ENCODE results near the gene SLC7A7. TPM values are rescaled to one million over a fixed set of nuclear protein-coding genes. Genes with fewer than 3 reads are reported as not detected.

The SLC7A7 gene
- total and polyA plus RNA-seq, 2 of the 13 experiments (the other 11 are each of a cell fraction or from before 2014, with no cell fraction given) = 0.13 to 0.63 TPM

DNA sequence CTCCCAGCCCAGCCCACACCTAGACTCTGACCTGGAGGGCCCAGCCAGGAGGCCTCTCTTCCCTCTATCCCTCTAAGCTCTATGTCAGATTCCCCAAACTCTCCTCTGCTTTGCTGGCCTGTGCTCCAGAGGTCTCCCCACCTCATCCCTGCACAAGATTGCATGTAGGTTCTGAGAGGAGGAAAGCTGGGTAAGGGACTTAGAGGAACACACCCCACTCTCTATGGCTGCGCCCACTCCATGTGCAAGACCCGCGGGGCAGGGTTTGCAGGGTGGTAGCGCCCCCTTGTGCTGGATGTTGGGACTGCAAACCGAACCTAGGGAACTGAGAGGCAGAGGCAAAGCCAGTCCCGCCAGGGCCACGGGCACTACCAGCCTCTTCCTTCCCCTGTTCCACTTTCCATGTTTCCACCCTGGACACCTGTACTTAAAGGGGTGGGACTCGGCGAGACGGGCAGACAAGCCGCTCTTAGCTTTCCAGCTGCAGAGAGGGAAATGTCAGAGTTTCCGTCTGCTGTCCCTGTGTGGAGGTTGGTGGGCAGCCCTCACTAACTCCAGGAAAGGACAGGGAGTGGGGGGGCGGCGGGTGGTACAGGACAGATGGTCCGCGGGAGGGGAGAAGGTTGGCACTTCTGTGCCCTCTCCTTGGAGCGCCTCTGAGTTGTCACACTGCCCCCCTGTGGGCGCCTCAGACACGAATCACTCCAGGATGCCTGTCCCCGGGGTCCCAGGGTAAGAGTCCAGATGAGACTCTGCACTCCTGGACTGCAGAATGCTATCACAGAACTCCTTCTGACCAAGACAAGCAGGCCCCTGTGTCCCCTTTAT is 37.9 kb upstream of the SLC7A7 start (continued):
- TF ChIP-seq ZFP36L1 (CRISPR knock-in tag; IDR thresholded peaks at IDR 0.05) = peak; percentile 89
- TF ChIP-seq, protein P1, sequence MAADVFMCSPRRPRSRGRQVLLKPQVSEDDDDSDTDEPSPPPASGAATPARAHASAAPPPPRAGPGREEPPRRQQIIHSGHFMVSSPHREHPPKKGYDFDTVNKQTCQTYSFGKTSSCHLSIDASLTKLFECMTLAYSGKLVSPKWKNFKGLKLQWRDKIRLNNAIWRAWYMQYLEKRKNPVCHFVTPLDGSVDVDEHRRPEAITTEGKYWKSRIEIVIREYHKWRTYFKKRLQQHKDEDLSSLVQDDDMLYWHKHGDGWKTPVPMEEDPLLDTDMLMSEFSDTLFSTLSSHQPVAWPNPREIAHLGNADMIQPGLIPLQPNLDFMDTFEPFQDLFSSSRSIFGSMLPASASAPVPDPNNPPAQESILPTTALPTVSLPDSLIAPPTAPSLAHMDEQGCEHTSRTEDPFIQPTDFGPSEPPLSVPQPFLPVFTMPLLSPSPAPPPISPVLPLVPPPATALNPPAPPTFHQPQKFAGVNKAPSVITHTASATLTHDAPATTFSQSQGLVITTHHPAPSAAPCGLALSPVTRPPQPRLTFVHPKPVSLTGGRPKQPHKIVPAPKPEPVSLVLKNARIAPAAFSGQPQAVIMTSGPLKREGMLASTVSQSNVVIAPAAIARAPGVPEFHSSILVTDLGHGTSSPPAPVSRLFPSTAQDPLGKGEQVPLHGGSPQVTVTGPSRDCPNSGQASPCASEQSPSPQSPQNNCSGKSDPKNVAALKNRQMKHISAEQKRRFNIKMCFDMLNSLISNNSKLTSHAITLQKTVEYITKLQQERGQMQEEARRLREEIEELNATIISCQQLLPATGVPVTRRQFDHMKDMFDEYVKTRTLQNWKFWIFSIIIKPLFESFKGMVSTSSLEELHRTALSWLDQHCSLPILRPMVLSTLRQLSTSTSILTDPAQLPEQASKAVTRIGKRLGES (CRISPR knock-in tag; IDR thresholded peaks at IDR 0.05; ENCODE audit: borderline replicate concordance) = no peak
- peak; percentile 79 for TF ChIP-seq ZNF12 (CRISPR knock-in tag; IDR thresholded peaks at IDR 0.05)
- TF ChIP-seq PHB2 (IDR thresholded peaks at IDR 0.05; ENCODE audit: partially characterized antibody) = no peak
- TF ChIP-seq IKZF4 (CRISPR knock-in tag; IDR thresholded peaks at IDR 0.05; ENCODE audit: borderline replicate concordance, low read depth, not compliant biosample characterization) = peak; percentile 86
- peak; percentile 78; the same call in 1 of the 2 replicates for TF ChIP-seq ZNF83 (CRISPR knock-in tag; IDR thresholded peaks at IDR 0.05; ENCODE audit: borderline replicate concordance)
- TF ChIP-seq ZNF10 (CRISPR knock-in tag; IDR thresholded peaks at IDR 0.05; ENCODE audit: borderline replicate concordance, low read depth) = 0 out of 2 replicates have a peak, but pooled peaks have one; percentile 44
- TF ChIP-seq, protein P2, sequence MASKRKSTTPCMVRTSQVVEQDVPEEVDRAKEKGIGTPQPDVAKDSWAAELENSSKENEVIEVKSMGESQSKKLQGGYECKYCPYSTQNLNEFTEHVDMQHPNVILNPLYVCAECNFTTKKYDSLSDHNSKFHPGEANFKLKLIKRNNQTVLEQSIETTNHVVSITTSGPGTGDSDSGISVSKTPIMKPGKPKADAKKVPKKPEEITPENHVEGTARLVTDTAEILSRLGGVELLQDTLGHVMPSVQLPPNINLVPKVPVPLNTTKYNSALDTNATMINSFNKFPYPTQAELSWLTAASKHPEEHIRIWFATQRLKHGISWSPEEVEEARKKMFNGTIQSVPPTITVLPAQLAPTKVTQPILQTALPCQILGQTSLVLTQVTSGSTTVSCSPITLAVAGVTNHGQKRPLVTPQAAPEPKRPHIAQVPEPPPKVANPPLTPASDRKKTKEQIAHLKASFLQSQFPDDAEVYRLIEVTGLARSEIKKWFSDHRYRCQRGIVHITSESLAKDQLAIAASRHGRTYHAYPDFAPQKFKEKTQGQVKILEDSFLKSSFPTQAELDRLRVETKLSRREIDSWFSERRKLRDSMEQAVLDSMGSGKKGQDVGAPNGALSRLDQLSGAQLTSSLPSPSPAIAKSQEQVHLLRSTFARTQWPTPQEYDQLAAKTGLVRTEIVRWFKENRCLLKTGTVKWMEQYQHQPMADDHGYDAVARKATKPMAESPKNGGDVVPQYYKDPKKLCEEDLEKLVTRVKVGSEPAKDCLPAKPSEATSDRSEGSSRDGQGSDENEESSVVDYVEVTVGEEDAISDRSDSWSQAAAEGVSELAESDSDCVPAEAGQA (IDR thresholded peaks at IDR 0.05; ENCODE audit: low read depth) = peak; percentile 78; the same call in 1 of the 2 replicates
- TF ChIP-seq, protein P2 (CRISPR knock-in tag; IDR thresholded peaks at IDR 0.05; ENCODE audit: borderline replicate concordance) = no peak
- TF ChIP-seq ESRRA (CRISPR knock-in tag; IDR thresholded peaks at IDR 0.05; ENCODE audit: low read depth) = peak; percentile 19; the same call in 1 of the 2 replicates
- TF ChIP-seq, protein P3, sequence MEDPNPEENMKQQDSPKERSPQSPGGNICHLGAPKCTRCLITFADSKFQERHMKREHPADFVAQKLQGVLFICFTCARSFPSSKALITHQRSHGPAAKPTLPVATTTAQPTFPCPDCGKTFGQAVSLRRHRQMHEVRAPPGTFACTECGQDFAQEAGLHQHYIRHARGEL (CRISPR knock-in tag; IDR thresholded peaks at IDR 0.05) = 0 out of 2 replicates have a peak, but pooled peaks have one; percentile 65
- TF ChIP-seq ZNF253 (CRISPR knock-in tag; IDR thresholded peaks at IDR 0.05; ENCODE audit: borderline replicate concordance) = peak; percentile 52; the same call in 1 of the 2 replicates
- TF ChIP-seq, protein P4, sequence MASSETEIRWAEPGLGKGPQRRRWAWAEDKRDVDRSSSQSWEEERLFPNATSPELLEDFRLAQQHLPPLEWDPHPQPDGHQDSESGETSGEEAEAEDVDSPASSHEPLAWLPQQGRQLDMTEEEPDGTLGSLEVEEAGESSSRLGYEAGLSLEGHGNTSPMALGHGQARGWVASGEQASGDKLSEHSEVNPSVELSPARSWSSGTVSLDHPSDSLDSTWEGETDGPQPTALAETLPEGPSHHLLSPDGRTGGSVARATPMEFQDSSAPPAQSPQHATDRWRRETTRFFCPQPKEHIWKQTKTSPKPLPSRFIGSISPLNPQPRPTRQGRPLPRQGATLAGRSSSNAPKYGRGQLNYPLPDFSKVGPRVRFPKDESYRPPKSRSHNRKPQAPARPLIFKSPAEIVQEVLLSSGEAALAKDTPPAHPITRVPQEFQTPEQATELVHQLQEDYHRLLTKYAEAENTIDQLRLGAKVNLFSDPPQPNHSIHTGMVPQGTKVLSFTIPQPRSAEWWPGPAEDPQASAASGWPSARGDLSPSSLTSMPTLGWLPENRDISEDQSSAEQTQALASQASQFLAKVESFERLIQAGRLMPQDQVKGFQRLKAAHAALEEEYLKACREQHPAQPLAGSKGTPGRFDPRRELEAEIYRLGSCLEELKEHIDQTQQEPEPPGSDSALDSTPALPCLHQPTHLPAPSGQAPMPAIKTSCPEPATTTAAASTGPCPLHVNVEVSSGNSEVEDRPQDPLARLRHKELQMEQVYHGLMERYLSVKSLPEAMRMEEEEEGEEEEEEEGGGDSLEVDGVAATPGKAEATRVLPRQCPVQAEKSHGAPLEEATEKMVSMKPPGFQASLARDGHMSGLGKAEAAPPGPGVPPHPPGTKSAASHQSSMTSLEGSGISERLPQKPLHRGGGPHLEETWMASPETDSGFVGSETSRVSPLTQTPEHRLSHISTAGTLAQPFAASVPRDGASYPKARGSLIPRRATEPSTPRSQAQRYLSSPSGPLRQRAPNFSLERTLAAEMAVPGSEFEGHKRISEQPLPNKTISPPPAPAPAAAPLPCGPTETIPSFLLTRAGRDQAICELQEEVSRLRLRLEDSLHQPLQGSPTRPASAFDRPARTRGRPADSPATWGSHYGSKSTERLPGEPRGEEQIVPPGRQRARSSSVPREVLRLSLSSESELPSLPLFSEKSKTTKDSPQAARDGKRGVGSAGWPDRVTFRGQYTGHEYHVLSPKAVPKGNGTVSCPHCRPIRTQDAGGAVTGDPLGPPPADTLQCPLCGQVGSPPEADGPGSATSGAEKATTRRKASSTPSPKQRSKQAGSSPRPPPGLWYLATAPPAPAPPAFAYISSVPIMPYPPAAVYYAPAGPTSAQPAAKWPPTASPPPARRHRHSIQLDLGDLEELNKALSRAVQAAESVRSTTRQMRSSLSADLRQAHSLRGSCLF (CRISPR knock-in tag; IDR thresholded peaks at IDR 0.05; ENCODE audit: borderline replicate concordance) = no peak

Data from HepG2 (cell line).